Panc1 (cell line): Measurements from ENCODE around the gene PTTG1. TPM values are rescaled to one million over a fixed set of nuclear protein-coding genes. Genes with fewer than 3 reads are reported as not detected.

Experiments used
- ATAC-seq: fragments of 200-7000 bp; cut with Tn5 transposase; 2 replicates; pipeline ENCODE4 v1.9.1; 2020; ENCODE audit warnings: mild to moderate bottlenecking, moderate library complexity
- BruUV-seq: library from RNA; stranded (reverse); fragments of 400-500 nt; replicated peaks from 2 replicates; lab custom pipeline; 2021; lab: Mats Ljungman, UMichigan
- CTCF ChIA-PET: fragments of 300-600 bp; sonication (Branson Sonifier 250); formaldehyde crosslinking; loops from one replicate; lab custom pipeline; 2022; ENCODE audit warnings: antibody characterized with exemption; lab: Charles Lee
- POLR2A ChIA-PET: fragments of 300-600 bp; sonication (Branson Sonifier 250); formaldehyde crosslinking; loops from one replicate; lab custom pipeline; 2022; ENCODE audit warnings: antibody characterized with exemption; lab: Charles Lee
- DNase-seq: peaks from one replicate; pipeline ENCODE4 v3.0.0-alpha.2; 2010; ENCODE audit warnings: low read depth, low spot score
- H3K27ac ChIP-seq: 2 replicates; pipeline ENCODE4 v1.5.1; 2011; ENCODE audit warnings: mild to moderate bottlenecking, low read length, inconsistent platforms
- H3K27me3 ChIP-seq: fragments of 200-500 bp; sonication (Bioruptor generic); 2 replicates; pipeline ENCODE4 v1.6.0; 2014; ENCODE audit warnings: low read length, inconsistent platforms; ENCODE audit not compliant: control insufficient read depth, insufficient read depth
- H3K36me3 ChIP-seq: fragments of 200-500 bp; sonication (Bioruptor generic); 2 replicates; pipeline ENCODE4 v1.5.1; 2014; ENCODE audit warnings: inconsistent platforms, mild to moderate bottlenecking, low read length, moderate library complexity; ENCODE audit not compliant: control insufficient read depth, insufficient read depth
- H3K4me1 ChIP-seq: 2 replicates; pipeline ENCODE4 v1.5.1; 2011; ENCODE audit warnings: inconsistent platforms, mild to moderate bottlenecking, low read length, moderate library complexity; ENCODE audit not compliant: control insufficient read depth, insufficient read depth
- H3K4me3 ChIP-seq, 2 experiments: 2 replicates each; pipeline ENCODE4 v1.5.1; 2011 to 2012; ENCODE audit warnings: low read depth in 2 of 2, low read length in 2 of 2, mild to moderate bottlenecking in 2 of 2, inconsistent platforms in 1 of 2, moderate library complexity in 1 of 2
- H3K9me3 ChIP-seq: fragments of 200-500 bp; sonication (Bioruptor generic); 2 replicates; pipeline ENCODE4 v1.5.1; 2014; ENCODE audit warnings: low read depth, mild to moderate bottlenecking, inconsistent platforms, low read length, moderate library complexity; ENCODE audit not compliant: control insufficient read depth, insufficient read depth
- POLR2AphosphoS5 ChIP-seq: IDR thresholded peaks from 2 replicates; pipeline ENCODE4 v1.6.1; 2012; ENCODE audit warnings: mild to moderate bottlenecking, low read depth, low read length, moderate library complexity
- SIN3A ChIP-seq: IDR thresholded peaks from 2 replicates; pipeline ENCODE4 v1.6.1; 2012; ENCODE audit warnings: low read depth, mild to moderate bottlenecking, low read length, moderate library complexity, borderline replicate concordance; ENCODE audit not compliant: insufficient read depth
- TCF7L2 ChIP-seq: IDR thresholded peaks from 2 replicates; pipeline ENCODE4 v1.6.1; 2011; ENCODE audit warnings: mild to moderate bottlenecking, low read depth, low read length, inconsistent platforms
- in situ Hi-C: cut with HindIII; loops from 2 replicates; pipeline ENCODE4 v1.10.0; 2016; ENCODE audit warnings: low sequenced_read_pairs, low pct_unique_long_range_greater_than_20kb
- intact Hi-C: fragments of 100-400 bp; cut with micrococcal nuclease; formaldehyde crosslinking; loops from one replicate; pipeline ENCODE4 v1.10.0; 2022; ENCODE audit not compliant: unreplicated experiment
- total RNA-seq: library from RNA; stranded (reverse); gene quantifications from one replicate; pipeline ENCODE4 v1.2.1, GENCODE V29; 2021; ENCODE audit not compliant: unreplicated experiment
- TF ChIP-seq, protein P1 (sequence below), 2 experiments: IDR thresholded peaks; 2 replicates each; pipeline ENCODE4 v1.6.1; 2011 to 2012; ENCODE audit warnings: low read depth in 2 of 2, control low read depth in 1 of 2, low read length in 1 of 2, mild to moderate bottlenecking in 1 of 2, moderate library complexity in 1 of 2; ENCODE audit not compliant: insufficient read depth in 1 of 2
- TF ChIP-seq, protein P2 (sequence below): fragments of 450-650 bp; IDR thresholded peaks from 2 replicates; pipeline ENCODE4 v1.5.1; 2017; ENCODE audit warnings: mild to moderate bottlenecking

PTTG1 gene
- total RNA-seq, 1 experiment from 2014 or later: 171 TPM

DNA sequence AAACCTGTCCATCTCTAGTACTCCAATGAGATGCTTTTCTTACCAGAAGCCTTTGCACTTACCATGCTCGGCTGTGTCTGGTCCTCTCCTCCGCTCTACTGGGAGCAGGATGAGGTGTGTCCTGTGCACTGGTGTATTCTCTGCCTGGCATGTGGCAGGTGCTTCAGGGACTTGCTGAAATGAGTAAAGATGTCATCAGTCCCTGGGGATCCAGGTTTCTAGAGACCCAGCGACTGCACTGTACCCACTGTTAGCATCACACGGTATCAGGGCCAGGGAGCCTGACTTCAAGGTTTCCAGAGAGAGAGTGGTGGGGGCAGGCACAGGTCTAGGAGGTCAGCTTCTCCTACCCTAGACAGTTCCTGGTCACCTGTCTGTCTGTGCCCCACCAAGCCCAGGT, 10.5 kb downstream of the PTTG1 start:
- no peaks in the 10 kb centered on the region for H3K4me1 ChIP-seq
- in situ Hi-C loops: no loop called here
- intact Hi-C loops: no loop called here
- H3K27me3 ChIP-seq: no peaks in the 10 kb centered on the region
- ChIA-PET CTCF (no interaction called here), POLR2A (no interaction called here)
- no peaks in the 10 kb centered on the region for H3K9me3 ChIP-seq
- TF ChIP-seq, protein P1, sequence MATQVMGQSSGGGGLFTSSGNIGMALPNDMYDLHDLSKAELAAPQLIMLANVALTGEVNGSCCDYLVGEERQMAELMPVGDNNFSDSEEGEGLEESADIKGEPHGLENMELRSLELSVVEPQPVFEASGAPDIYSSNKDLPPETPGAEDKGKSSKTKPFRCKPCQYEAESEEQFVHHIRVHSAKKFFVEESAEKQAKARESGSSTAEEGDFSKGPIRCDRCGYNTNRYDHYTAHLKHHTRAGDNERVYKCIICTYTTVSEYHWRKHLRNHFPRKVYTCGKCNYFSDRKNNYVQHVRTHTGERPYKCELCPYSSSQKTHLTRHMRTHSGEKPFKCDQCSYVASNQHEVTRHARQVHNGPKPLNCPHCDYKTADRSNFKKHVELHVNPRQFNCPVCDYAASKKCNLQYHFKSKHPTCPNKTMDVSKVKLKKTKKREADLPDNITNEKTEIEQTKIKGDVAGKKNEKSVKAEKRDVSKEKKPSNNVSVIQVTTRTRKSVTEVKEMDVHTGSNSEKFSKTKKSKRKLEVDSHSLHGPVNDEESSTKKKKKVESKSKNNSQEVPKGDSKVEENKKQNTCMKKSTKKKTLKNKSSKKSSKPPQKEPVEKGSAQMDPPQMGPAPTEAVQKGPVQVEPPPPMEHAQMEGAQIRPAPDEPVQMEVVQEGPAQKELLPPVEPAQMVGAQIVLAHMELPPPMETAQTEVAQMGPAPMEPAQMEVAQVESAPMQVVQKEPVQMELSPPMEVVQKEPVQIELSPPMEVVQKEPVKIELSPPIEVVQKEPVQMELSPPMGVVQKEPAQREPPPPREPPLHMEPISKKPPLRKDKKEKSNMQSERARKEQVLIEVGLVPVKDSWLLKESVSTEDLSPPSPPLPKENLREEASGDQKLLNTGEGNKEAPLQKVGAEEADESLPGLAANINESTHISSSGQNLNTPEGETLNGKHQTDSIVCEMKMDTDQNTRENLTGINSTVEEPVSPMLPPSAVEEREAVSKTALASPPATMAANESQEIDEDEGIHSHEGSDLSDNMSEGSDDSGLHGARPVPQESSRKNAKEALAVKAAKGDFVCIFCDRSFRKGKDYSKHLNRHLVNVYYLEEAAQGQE (IDR thresholded peaks at IDR 0.05; ENCODE audit: insufficient read depth in 1 of 2, low read depth in 2 of 2, low read length in 1 of 2): no peak
- TF ChIP-seq, protein P2, sequence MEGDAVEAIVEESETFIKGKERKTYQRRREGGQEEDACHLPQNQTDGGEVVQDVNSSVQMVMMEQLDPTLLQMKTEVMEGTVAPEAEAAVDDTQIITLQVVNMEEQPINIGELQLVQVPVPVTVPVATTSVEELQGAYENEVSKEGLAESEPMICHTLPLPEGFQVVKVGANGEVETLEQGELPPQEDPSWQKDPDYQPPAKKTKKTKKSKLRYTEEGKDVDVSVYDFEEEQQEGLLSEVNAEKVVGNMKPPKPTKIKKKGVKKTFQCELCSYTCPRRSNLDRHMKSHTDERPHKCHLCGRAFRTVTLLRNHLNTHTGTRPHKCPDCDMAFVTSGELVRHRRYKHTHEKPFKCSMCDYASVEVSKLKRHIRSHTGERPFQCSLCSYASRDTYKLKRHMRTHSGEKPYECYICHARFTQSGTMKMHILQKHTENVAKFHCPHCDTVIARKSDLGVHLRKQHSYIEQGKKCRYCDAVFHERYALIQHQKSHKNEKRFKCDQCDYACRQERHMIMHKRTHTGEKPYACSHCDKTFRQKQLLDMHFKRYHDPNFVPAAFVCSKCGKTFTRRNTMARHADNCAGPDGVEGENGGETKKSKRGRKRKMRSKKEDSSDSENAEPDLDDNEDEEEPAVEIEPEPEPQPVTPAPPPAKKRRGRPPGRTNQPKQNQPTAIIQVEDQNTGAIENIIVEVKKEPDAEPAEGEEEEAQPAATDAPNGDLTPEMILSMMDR: no peak
- TF ChIP-seq SIN3A: no peak
- no peak for TF ChIP-seq TCF7L2
- no peak for TF ChIP-seq POLR2AphosphoS5
- H3K36me3 ChIP-seq: peaks cover 12% of the 10 kb centered on the region
- no peak overlapping the region for H3K27ac ChIP-seq
- no TSS peak for BruUV-seq
- ATAC-seq (no peak), DNase-seq (no peak)
- no peak overlapping the region for H3K4me3 ChIP-seq

DNA sequence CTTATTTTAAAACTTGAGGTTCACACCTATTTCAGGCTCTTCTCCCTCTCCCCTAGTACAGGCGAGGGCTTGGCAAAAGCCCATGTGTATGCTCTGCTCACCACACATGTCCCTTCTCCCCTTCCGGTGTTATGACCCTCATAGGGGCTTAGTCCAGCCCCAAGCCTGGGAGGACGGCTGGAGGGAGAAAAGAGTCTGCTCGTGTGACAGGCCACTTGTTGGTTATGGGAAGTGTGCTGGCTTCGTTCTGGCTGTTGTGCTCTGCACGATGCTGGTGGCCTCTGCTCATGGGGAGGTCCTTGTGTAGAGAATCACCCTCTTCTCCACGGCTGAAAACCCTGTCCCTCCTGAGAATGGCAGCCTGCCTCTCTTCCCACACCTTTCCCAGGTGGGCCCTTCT, 11.1 kb downstream of the PTTG1 start:
- TF ChIP-seq POLR2AphosphoS5: no peak
- TF ChIP-seq, protein P1 (IDR thresholded peaks at IDR 0.05; ENCODE audit: insufficient read depth in 1 of 2, low read depth in 2 of 2, low read length in 1 of 2): no peak
- TF ChIP-seq, protein P2: no peak
- no peak for TF ChIP-seq TCF7L2
- TF ChIP-seq SIN3A: no peak
- no peaks in the 10 kb centered on the region for H3K9me3 ChIP-seq
- BruUV-seq: no TSS peak
- POLR2A ChIA-PET: no interaction called here
- ATAC-seq (no peak), DNase-seq (no peak)
- H3K27ac ChIP-seq: no peak overlapping the region
- intact Hi-C loops (no loop called here), in situ Hi-C loops (no loop called here)
- CTCF ChIA-PET: no interaction called here
- H3K4me3 ChIP-seq: no peak overlapping the region
- H3K27me3 ChIP-seq: no peaks in the 10 kb centered on the region
- peaks cover 6% of the 10 kb centered on the region for H3K36me3 ChIP-seq
- H3K4me1 ChIP-seq: no peaks in the 10 kb centered on the region
